Stimulated activated memory B cell treated with anti-CD40 and anti-IgM and Interleukin-4, amounts not matched to agents 10 μg/mL and 1 μg/mL and 100 μg/mL, for 72 hours (primary cell): ENCODE measurements around the gene PCDHA11.
"Not testable (repeated sequence)": the region's sequence is repeated elsewhere in the genome, so short reads cannot be mapped to it uniquely, and the experiment has no call there.

Experiments used
- ATAC-seq: fragments of 150-1000 bp; cut with Tn5 transposase; 2 replicates; pipeline ENCODE4 v1.10.0; 2021
- H3K27ac Mint-ChIP-seq: one replicate; pipeline ENCODE4 v1.8.0; 2022; ENCODE audit warnings: mild to moderate bottlenecking, mixed read lengths
- H3K27me3 Mint-ChIP-seq: one replicate; pipeline ENCODE4 v1.8.0; 2022; ENCODE audit warnings: mixed read lengths
- H3K36me3 Mint-ChIP-seq: one replicate; pipeline ENCODE4 v1.8.0; 2022; ENCODE audit warnings: mixed read lengths
- H3K4me1 Mint-ChIP-seq: one replicate; pipeline ENCODE4 v1.8.0; 2022; ENCODE audit warnings: mixed read lengths
- H3K4me3 Mint-ChIP-seq: one replicate; pipeline ENCODE4 v1.8.0; 2022; ENCODE audit warnings: mild to moderate bottlenecking, moderate library complexity, mixed read lengths
- H3K9me3 Mint-ChIP-seq: one replicate; pipeline ENCODE4 v1.8.0; 2022; ENCODE audit warnings: mixed read lengths

The PCDHA11 gene

GRCh38 chr5:140868721-140869554 lies at the start of gene PCDHA11:
Gene PCDHA11, plus strand, starts transcription at chr5:140868957. Its CDS starts 147 bp downstream, at chr5:140869104.
- H3K4me3 Mint-ChIP-seq, result no peak within 1 kb of the TSS
- no peak within 1 kb of the TSS for H3K27ac Mint-ChIP-seq
- no peaks in the 10 kb centered on the region for H3K27me3 Mint-ChIP-seq
- no peaks in the 10 kb centered on the region for H3K36me3 Mint-ChIP-seq
- ATAC-seq, result no peak
- H3K9me3 Mint-ChIP-seq, result no peaks in the 10 kb centered on the region
- H3K4me1 Mint-ChIP-seq, result no peaks in the 10 kb centered on the region

- H3K9me3 Mint-ChIP-seq, result peaks cover 1% of the 10 kb centered on the region
Observed at GRCh38 chr5:140821375-140822280, 47.1 kb upstream of the PCDHA11 start, which contains the start of gene PCDHA5. Gene PCDHA5, plus strand, starts transcription at chr5:140821613.

GRCh38 chr5:140822281-140822629 lies 46.5 kb upstream of the PCDHA11 start:
- H3K4me3 Mint-ChIP-seq, result no peak overlapping the region
- ATAC-seq, result no peak
- peaks cover 22% of the 10 kb centered on the region for H3K27me3 Mint-ChIP-seq
- no peaks in the 10 kb centered on the region for H3K4me1 Mint-ChIP-seq
- H3K27ac Mint-ChIP-seq, result no peak overlapping the region
- no peaks in the 10 kb centered on the region for H3K36me3 Mint-ChIP-seq
- H3K9me3 Mint-ChIP-seq, result peaks cover 3% of the 10 kb centered on the region

More at GRCh38 chr5:140821375-140822280, 47.1 kb upstream of the PCDHA11 start, which contains the start of gene PCDHA5:
- no peak for ATAC-seq
- no peaks in the 10 kb centered on the region for H3K4me1 Mint-ChIP-seq
- H3K4me3 Mint-ChIP-seq, result no peak within 1 kb of the TSS
- H3K27me3 Mint-ChIP-seq, result peaks cover 15% of the 10 kb centered on the region
- no peak within 1 kb of the TSS for H3K27ac Mint-ChIP-seq
- no peaks in the 10 kb centered on the region for H3K36me3 Mint-ChIP-seq

- H3K27me3 Mint-ChIP-seq, result peaks cover 19% of the 10 kb centered on the region
- ATAC-seq, result not testable (repeated sequence)
Observed at GRCh38 chr5:140822969-140823368, 45.8 kb upstream of the PCDHA11 start.

GRCh38 chr5:140823475-140823874 lies 45.3 kb upstream of the PCDHA11 start:
- peaks cover 3% of the 10 kb centered on the region for H3K9me3 Mint-ChIP-seq
- no peak overlapping the region for H3K4me3 Mint-ChIP-seq
- H3K36me3 Mint-ChIP-seq, result no peaks in the 10 kb centered on the region
- no peak for ATAC-seq
- peaks cover 15% of the 10 kb centered on the region for H3K27me3 Mint-ChIP-seq
- H3K4me1 Mint-ChIP-seq, result no peaks in the 10 kb centered on the region
- H3K27ac Mint-ChIP-seq, result no peak overlapping the region

More at GRCh38 chr5:140822969-140823368, 45.8 kb upstream of the PCDHA11 start:
- not testable (repeated sequence) for H3K4me3 Mint-ChIP-seq, H3K27ac Mint-ChIP-seq, H3K4me1 Mint-ChIP-seq, H3K36me3 Mint-ChIP-seq, H3K9me3 Mint-ChIP-seq

GRCh38 chr5:140827704-140828361 lies 40.9 kb upstream of the PCDHA11 start, which contains the start of gene PCDHA6:
Gene PCDHA6, plus strand, starts transcription at chr5:140827960. Its CDS starts 132 bp downstream, at chr5:140828092.
- Mint-ChIP-seq H3K9me3 (peaks cover 7% of the 10 kb centered on the region), H3K4me3 (no peak within 1 kb of the TSS), H3K27me3 (peaks cover 22% of the 10 kb centered on the region), H3K27ac (no peak within 1 kb of the TSS), H3K4me1 (no peaks in the 10 kb centered on the region), H3K36me3 (no peaks in the 10 kb centered on the region)
- ATAC-seq, result no peak

GRCh38 chr5:140828362-140828737 lies 40.4 kb upstream of the PCDHA11 start:
- Mint-ChIP-seq H3K9me3 (peaks cover 9% of the 10 kb centered on the region), H3K4me1 (no peaks in the 10 kb centered on the region), H3K27ac (no peak overlapping the region), H3K27me3 (peaks cover 27% of the 10 kb centered on the region), H3K4me3 (no peak overlapping the region), H3K36me3 (no peaks in the 10 kb centered on the region)
- ATAC-seq, result no peak

- peaks cover 27% of the 10 kb centered on the region for H3K27me3 Mint-ChIP-seq
- not testable (repeated sequence) for H3K4me3 Mint-ChIP-seq, H3K27ac Mint-ChIP-seq, H3K4me1 Mint-ChIP-seq, H3K36me3 Mint-ChIP-seq, ATAC-seq, H3K9me3 Mint-ChIP-seq
Observed at GRCh38 chr5:140829511-140830501, 39.0 kb upstream of the PCDHA11 start.

GRCh38 chr5:140833993-140834392 lies 34.8 kb upstream of the PCDHA11 start, which contains the start of gene PCDHA7:
Gene PCDHA7, plus strand, starts transcription at chr5:140834269. Its CDS starts 115 bp downstream, at chr5:140834384.
- no peak within 1 kb of the TSS for H3K4me3 Mint-ChIP-seq
- H3K27ac Mint-ChIP-seq, result no peak within 1 kb of the TSS
- H3K36me3 Mint-ChIP-seq, result no peaks in the 10 kb centered on the region
- peaks cover 14% of the 10 kb centered on the region for H3K9me3 Mint-ChIP-seq
- H3K4me1 Mint-ChIP-seq, result no peaks in the 10 kb centered on the region
- ATAC-seq, result no peak
- peaks cover 21% of the 10 kb centered on the region for H3K27me3 Mint-ChIP-seq

- H3K4me3 Mint-ChIP-seq, H3K4me1 Mint-ChIP-seq, ATAC-seq, H3K36me3 Mint-ChIP-seq, H3K27ac Mint-ChIP-seq: not testable (repeated sequence)
- Mint-ChIP-seq H3K9me3 (peaks cover 14% of the 10 kb centered on the region), H3K27me3 (peaks cover 24% of the 10 kb centered on the region)
Observed at GRCh38 chr5:140834439-140835008, 34.2 kb upstream of the PCDHA11 start.

GRCh38 chr5:140835622-140836510 lies 32.9 kb upstream of the PCDHA11 start:
- Mint-ChIP-seq H3K36me3 (no peaks in the 10 kb centered on the region), H3K4me3 (no peak overlapping the region), H3K4me1 (no peaks in the 10 kb centered on the region), H3K27me3 (peaks cover 34% of the 10 kb centered on the region), H3K27ac (no peak overlapping the region), H3K9me3 (peaks cover 14% of the 10 kb centered on the region)
- ATAC-seq, result no peak

- H3K27ac Mint-ChIP-seq, result no peak within 1 kb of the TSS
- H3K4me1 Mint-ChIP-seq, result no peaks in the 10 kb centered on the region
- H3K36me3 Mint-ChIP-seq, result no peaks in the 10 kb centered on the region
- peaks cover 26% of the 10 kb centered on the region for H3K27me3 Mint-ChIP-seq
- H3K9me3 Mint-ChIP-seq, result peaks cover 3% of the 10 kb centered on the region
- H3K4me3 Mint-ChIP-seq, result no peak within 1 kb of the TSS
- no peak for ATAC-seq
Observed at GRCh38 chr5:140840978-140841962, 27.5 kb upstream of the PCDHA11 start, which contains the start of gene PCDHA8. Gene PCDHA8, plus strand, starts transcription at chr5:140841187. Its CDS starts 135 bp downstream, at chr5:140841322.
